Esophagus squamous epithelium (tissue), 5 donors: Measurements from ENCODE around the gene RASGRP4. TPM values are rescaled to one million over a fixed set of nuclear protein-coding genes. Genes with fewer than 3 reads are reported as not detected.

Source experiments
- DNase-seq: peaks from one replicate; lab custom pipeline; 2025; lab: John Stamatoyannopoulos, UW
- H3K27ac ChIP-seq, 4 donors: fragments of 200-600 bp; sonication (generic); one replicate each; pipeline ENCODE4 v1.5.1; 2016 to 2019; ENCODE audit warnings: mild to moderate bottlenecking in 1 of 4
- H3K27me3 ChIP-seq, 4 donors: fragments of 200-600 bp; sonication (generic); 1 replicate in 3 of 4; 2 replicates in 1 of 4; pipeline versions ENCODE4 v1.5.1 to v1.6.0; 2017 to 2021; ENCODE audit warnings: antibody characterized with exemption in 1 of 4
- H3K36me3 ChIP-seq, 3 donors: fragments of 200-600 bp; sonication (generic); one replicate each; pipeline ENCODE4 v1.5.1; 2016 to 2019
- H3K4me1 ChIP-seq, 3 donors: fragments of 200-600 bp; sonication (generic); one replicate each; pipeline ENCODE4 v1.5.1; 2017 to 2019
- H3K4me3 ChIP-seq, 4 donors: fragments of 200-600 bp; sonication (generic); 1 replicate in 3 of 4; 2 replicates in 1 of 4; pipeline ENCODE4 v1.5.1; 2016 to 2019; ENCODE audit warnings: mild to moderate bottlenecking in 2 of 4, moderate library complexity in 1 of 4
- H3K9me3 ChIP-seq, 3 donors: fragments of 200-600 bp; sonication (generic); one replicate each; pipeline ENCODE4 v1.5.1; 2016 to 2019
- CTCF ChIP-seq, 6 experiments: fragments of 450-650 bp in 4 of 6; fragments of 200-600 bp in 2 of 6; sonication (generic) in 2 of 6; IDR thresholded peaks; one replicate each; pipeline ENCODE4 v1.5.1; 2016 to 2019; ENCODE audit warnings: antibody characterized with exemption in 6 of 6, mild to moderate bottlenecking in 4 of 6, moderate library complexity in 4 of 6
- POLR2A ChIP-seq, 4 donors: fragments of 450-650 bp; IDR thresholded peaks; one replicate each; pipeline ENCODE4 v1.6.1; 2017; ENCODE audit warnings: antibody characterized with exemption in 4 of 4, mild to moderate bottlenecking in 4 of 4, moderate library complexity in 3 of 4
- WGBS, 2 donors: methylation state at CpG; one replicate each; pipeline ENCODE4 v1.1.5; 2018; 5-methylcytosine and 5-hydroxymethylcytosine counted together
- intact Hi-C: fragments of 100-400 bp; cut with DNase I; formaldehyde crosslinking; loops from one replicate; pipeline ENCODE4 v1.15.0; 2022
- total RNA-seq, 4 donors: library from RNA; depleted of rRNA; stranded (reverse); fragments of >200 nt; gene quantifications; one replicate each; pipeline ENCODE4 v1.1.0, GENCODE V29; 2016
- donor health status: DM: yes; HTN: yes; CAD: no.

The RASGRP4 gene
- total RNA-seq, 4 donors from 2014 or later, result 0.35 to 4.2 (median 0.64) TPM; not detected in 1

- H3K4me3 ChIP-seq, result no peak overlapping the region
- 38 to 42% methylated on average over 5 to 6 of the region's 7 CpGs for WGBS, 2 donors
- H3K27me3 ChIP-seq, result peaks cover 0 to 39% (median 0%) of the 10 kb centered on the region in 4 donors
- H3K27ac ChIP-seq, result no peak overlapping the region
- intact Hi-C loops, result no loop called here
- TF ChIP-seq POLR2A (IDR thresholded peaks at IDR 0.05) (no peak), CTCF (IDR thresholded peaks at IDR 0.05) (no peak)
- no peak for DNase-seq
- no peaks in the 10 kb centered on the region for H3K9me3 ChIP-seq
- H3K4me1 ChIP-seq, result no peaks in the 10 kb centered on the region
- H3K36me3 ChIP-seq, result no peaks in the 10 kb centered on the region
Measured at GRCh38 chr19:38441657-38442348, 15.8 kb upstream of the RASGRP4 start.

GRCh38 chr19:38440592-38440991 lies 14.6 kb upstream of the RASGRP4 start:
- 83 to 91% methylated on average over 10 to 14 of the region's 14 CpGs for WGBS, 2 donors
- H3K4me1 ChIP-seq, result no peaks in the 10 kb centered on the region
- no peak for DNase-seq
- no peaks in the 10 kb centered on the region for H3K9me3 ChIP-seq
- no peak overlapping the region for H3K4me3 ChIP-seq
- TF ChIP-seq POLR2A (IDR thresholded peaks at IDR 0.05) (no peak), CTCF (IDR thresholded peaks at IDR 0.05) (no peak)
- H3K27ac ChIP-seq, result no peak overlapping the region
- intact Hi-C loops, result no loop called here
- no peaks in the 10 kb centered on the region for H3K36me3 ChIP-seq
- peaks cover 0 to 47% (median 0%) of the 10 kb centered on the region in 4 donors for H3K27me3 ChIP-seq

DNA sequence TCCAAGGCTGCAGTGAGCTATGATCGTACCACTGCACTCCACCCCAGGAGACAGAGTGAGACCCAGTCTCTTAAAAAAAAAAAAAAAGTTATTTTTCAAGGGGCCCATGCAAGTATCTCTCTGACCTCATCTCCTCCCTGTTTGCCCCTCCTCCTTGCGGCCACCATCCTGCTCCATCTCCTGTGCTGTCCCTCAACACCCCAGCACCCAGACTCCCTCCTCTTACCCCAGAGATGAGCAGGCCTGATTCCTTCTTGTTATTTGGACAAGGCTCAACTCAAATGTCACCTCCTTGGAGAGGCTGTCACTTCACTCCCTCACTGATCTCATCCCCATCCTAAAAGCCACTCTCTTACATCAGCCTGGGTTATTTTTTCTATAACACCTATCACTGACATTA lies 11.9 kb upstream of the RASGRP4 start:
- no peaks in the 10 kb centered on the region for H3K36me3 ChIP-seq
- H3K27ac ChIP-seq, result no peak overlapping the region
- 70 to 92% methylated on average over 2 of the region's 2 CpGs for WGBS, 2 donors
- DNase-seq, result no peak
- H3K27me3 ChIP-seq, result peaks cover 0 to 69% (median 0%) of the 10 kb centered on the region in 4 donors
- no peaks in the 10 kb centered on the region for H3K9me3 ChIP-seq
- TF ChIP-seq POLR2A (IDR thresholded peaks at IDR 0.05), result no peak
- no peak for TF ChIP-seq CTCF (IDR thresholded peaks at IDR 0.05)
- H3K4me3 ChIP-seq, result no peak overlapping the region
- intact Hi-C loops, result no loop called here
- H3K4me1 ChIP-seq, result peaks cover 0 to 8% (median 6%) of the 10 kb centered on the region in 3 donors

DNA sequence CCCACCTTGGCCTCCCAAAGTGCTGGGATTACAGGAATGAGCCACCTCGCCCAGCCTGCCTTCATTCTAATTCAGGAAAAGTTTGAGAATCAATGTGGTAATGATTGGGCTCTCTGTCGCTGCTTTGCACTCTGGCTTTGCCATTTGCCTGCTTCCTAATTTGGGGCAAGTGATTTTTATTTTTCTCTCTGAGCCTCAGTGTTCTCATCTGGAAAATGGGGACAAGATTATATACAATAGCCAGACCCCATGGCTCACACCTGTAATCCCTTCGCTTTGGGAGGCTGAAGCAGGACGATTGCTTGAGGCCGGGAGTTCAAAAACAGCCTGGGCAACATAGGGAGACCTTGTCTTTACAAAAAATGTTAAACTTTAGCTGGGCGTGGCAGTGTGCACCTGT lies 11.3 kb upstream of the RASGRP4 start:
- TF ChIP-seq CTCF (IDR thresholded peaks at IDR 0.05), result no peak
- no peak for TF ChIP-seq POLR2A (IDR thresholded peaks at IDR 0.05)
- Histone ChIP-seq H3K27ac (no peak overlapping the region), H3K4me1 (peaks cover 0 to 8% (median 6%) of the 10 kb centered on the region in 3 donors), H3K9me3 (no peaks in the 10 kb centered on the region), H3K27me3 (peaks cover 0 to 69% (median 0%) of the 10 kb centered on the region in 4 donors), H3K36me3 (no peaks in the 10 kb centered on the region), H3K4me3 (no peak overlapping the region)
- no peak for DNase-seq
- WGBS, 2 donors, result 80 to 90% methylated on average over 5 to 6 of the region's 6 CpGs
- intact Hi-C loops, result no loop called here

GRCh38 chr19:38434549-38435051 lies 8.6 kb upstream of the RASGRP4 start:
- peaks cover 0 to 8% (median 6%) of the 10 kb centered on the region in 3 donors for H3K4me1 ChIP-seq
- H3K36me3 ChIP-seq, result no peaks in the 10 kb centered on the region
- H3K27me3 ChIP-seq, result peaks cover 0 to 55% (median 0%) of the 10 kb centered on the region in 4 donors
- no peak for DNase-seq
- peak overlapping the region in 1 of 4 donors; percentile 5 for H3K4me3 ChIP-seq
- TF ChIP-seq CTCF (IDR thresholded peaks at IDR 0.05) (no peak), POLR2A (IDR thresholded peaks at IDR 0.05) (no peak)
- intact Hi-C loops, result no loop called here
- WGBS, 2 donors, result 14 to 22% methylated on average over 4 to 9 of the region's 13 CpGs
- no peaks in the 10 kb centered on the region for H3K9me3 ChIP-seq
- H3K27ac ChIP-seq, result no peak overlapping the region
